Stimulated activated CD4-positive, alpha-beta T cell treated with anti-CD3 and anti-CD28 coated beads, Interleukin-12 subunit alpha, Interleukin-12 subunit beta, amount 100 ng/mL, for 24 hours (primary cell): ENCODE results near the gene DGCR8.
"Not testable (repeated sequence)": the region's sequence is repeated elsewhere in the genome, so short reads cannot be mapped to it uniquely, and the experiment has no call there.

ENCODE experiments used
- DNase-seq, 2 experiments: peaks; one replicate each; pipeline ENCODE4 v3.0.0-alpha.2; 2020; ENCODE audit warnings: low read depth in 2 of 2

The DGCR8 gene

GRCh38 chr22:20066617-20067383, 13.2 kb upstream of the DGCR8 start:
- DNase-seq = no peak

- DNase-seq = not testable (repeated sequence)
Measured at GRCh38 chr22:20067384-20067682, 12.7 kb upstream of the DGCR8 start.

- no peak for DNase-seq
Measured at GRCh38 chr22:20068640-20069039, 11.4 kb upstream of the DGCR8 start.

GRCh38 chr22:20069331-20070042, 10.6 kb upstream of the DGCR8 start:
- no peak for DNase-seq

GRCh38 chr22:20071524-20071972, 8.5 kb upstream of the DGCR8 start:
- DNase-seq = no peak

GRCh38 chr22:20076627-20077172, 3.3 kb upstream of the DGCR8 start:
- no peak for DNase-seq

- DNase-seq = peak; percentile 40 to 52
Measured at GRCh38 chr22:20080445-20080775, 369 bp downstream of the DGCR8 start.

GRCh38 chr22:20080776-20081654, 974 bp downstream of the DGCR8 start:
- DNase-seq = no peak

GRCh38 chr22:20083157-20083890, 3.3 kb downstream of the DGCR8 start:
- no peak for DNase-seq

- no peak for DNase-seq
Measured at GRCh38 chr22:20083891-20084546, 4.0 kb downstream of the DGCR8 start.

- no peak for DNase-seq
Measured at GRCh38 chr22:20084547-20085413, 4.7 kb downstream of the DGCR8 start.

- DNase-seq = no peak
Measured at GRCh38 chr22:20085651-20086050, 5.6 kb downstream of the DGCR8 start.

GRCh38 chr22:20086101-20086599, 6.1 kb downstream of the DGCR8 start:
- DNase-seq = no peak

- no peak for DNase-seq
Measured at GRCh38 chr22:20086763-20087162, 6.7 kb downstream of the DGCR8 start.

GRCh38 chr22:20087319-20088262, 7.5 kb downstream of the DGCR8 start:
- no peak for DNase-seq

GRCh38 chr22:20088263-20088648, 8.2 kb downstream of the DGCR8 start:
- DNase-seq = no peak

GRCh38 chr22:20089226-20089976, 9.4 kb downstream of the DGCR8 start:
- no peak for DNase-seq
